HepG2 (cell line): ENCODE data around the gene ALDH3A1. TPM values are rescaled to one million over a fixed set of nuclear protein-coding genes. Genes with fewer than 3 reads are reported as not detected.

Source experiments
- ATAC-seq: fragments of 200-7000 bp; cut with Tn5 transposase; 3 replicates; pipeline ENCODE4 v1.9.1; 2020; ENCODE audit warnings: mild to moderate bottlenecking, moderate library complexity
- BruUV-seq: library from RNA; stranded (reverse); fragments of 400-500 nt; replicated peaks from 2 replicates; lab custom pipeline; 2021; lab: Mats Ljungman, UMichigan
- CTCF ChIA-PET: fragments of 300-600 bp; formaldehyde crosslinking; extraction: SDS; loops from one replicate; lab custom pipeline; 2021; ENCODE audit warnings: low total read pairs, inconsistent platforms, low intra/inter-chr PET ratio; lab: Yijun Ruan, JAX
- POLR2A ChIA-PET: fragments of 350-600 bp; sonication (Branson Sonifier 250); formaldehyde crosslinking; loops from one replicate; lab custom pipeline; 2020; ENCODE audit warnings: antibody characterized with exemption, inconsistent platforms; lab: Yijun Ruan, JAX
- DNase-seq: peaks from one replicate; pipeline ENCODE4 v3.0.0-alpha.2; 2015; ENCODE audit warnings: low spot score
- FAIRE-seq: peaks from 3 replicates; lab custom pipeline; 2011; peaks lifted over from hg19 to GRCh38; lab: Jason Lieb, UNC
- H2AFZ ChIP-seq: one replicate; pipeline ENCODE4 v1.6.1; 2011; ENCODE audit warnings: low read length, inconsistent platforms
- H3K27ac ChIP-seq: fragments of 300-600 bp; 3 replicates; pipeline ENCODE4 v1.8.0; 2011; ENCODE audit warnings: mixed run types, mild to moderate bottlenecking, mixed read lengths, low read length, inconsistent platforms; ENCODE audit not compliant: insufficient read depth; ENCODE audit errors: extremely low read length
- H3K27me3 ChIP-seq, 2 experiments: fragments of 200-600 bp in 1 of 2; 2 replicates in 1 of 2; 3 replicates in 1 of 2; pipeline versions ENCODE4 v1.6.0 to v1.8.0; 2011; ENCODE audit warnings: low read length in 2 of 2, mild to moderate bottlenecking in 2 of 2, moderate library complexity in 2 of 2, inconsistent platforms in 1 of 2; ENCODE audit not compliant: insufficient read depth in 2 of 2, control insufficient read depth in 1 of 2
- H3K36me3 ChIP-seq, 2 experiments: fragments of 200-600 bp in 1 of 2; replicated peaks in 1 of 2; 2 replicates in 1 of 2; 3 replicates in 1 of 2; pipeline versions ENCODE4 v1.5.1 to v1.8.0; 2011; ENCODE audit warnings: low read length in 2 of 2, inconsistent platforms in 1 of 2; ENCODE audit not compliant: insufficient read depth in 2 of 2, control insufficient read depth in 1 of 2
- H3K4me1 ChIP-seq: 2 replicates; pipeline ENCODE4 v1.5.1; 2012; ENCODE audit warnings: low read length, inconsistent platforms; ENCODE audit not compliant: insufficient read depth
- H3K4me2 ChIP-seq: 2 replicates; pipeline ENCODE4 v1.6.0; 2011; ENCODE audit warnings: low read depth, low read length, inconsistent platforms
- H3K4me3 ChIP-seq, 3 experiments: fragments of 200-600 bp in 1 of 3; sonication (generic), shearing (Covaris generic) in 1 of 3; replicated peaks in 1 of 3; 2 replicates each; pipeline ENCODE4 v1.5.1; 2011 to 2016; ENCODE audit warnings: low read length in 3 of 3, inconsistent platforms in 2 of 3, low read depth in 2 of 3, mild to moderate bottlenecking in 2 of 3, control low read depth in 1 of 3, mixed read lengths in 1 of 3; ENCODE audit not compliant: insufficient read depth in 1 of 3
- H3K79me2 ChIP-seq: one replicate; pipeline ENCODE4 v1.6.1; 2011; ENCODE audit warnings: low read length, inconsistent platforms; ENCODE audit not compliant: insufficient read depth
- H3K9ac ChIP-seq: 2 replicates; pipeline ENCODE4 v1.6.0; 2011; ENCODE audit warnings: mild to moderate bottlenecking, low read depth, low read length, inconsistent platforms; ENCODE audit not compliant: insufficient read depth
- H3K9me3 ChIP-seq: 2 replicates; pipeline ENCODE4 v1.5.1; 2012; ENCODE audit warnings: mild to moderate bottlenecking, low read length
- H4K20me1 ChIP-seq: 2 replicates; pipeline ENCODE4 v1.6.0; 2011; ENCODE audit warnings: inconsistent platforms, mild to moderate bottlenecking, low read length, moderate library complexity; ENCODE audit not compliant: insufficient read depth
- SALL2 ChIP-seq: sonication (generic); formaldehyde crosslinking; IDR thresholded peaks from 2 replicates; pipeline ENCODE4 v1.8.1; 2023; ENCODE audit warnings: mild to moderate bottlenecking, missing genetic modification reagents, inconsistent platforms
- ZNF33B ChIP-seq: sonication (generic); formaldehyde crosslinking; IDR thresholded peaks from 2 replicates; pipeline ENCODE4 v1.5.1; 2020; ENCODE audit warnings: mild to moderate bottlenecking, missing genetic modification reagents
- ZNF709 ChIP-seq: sonication (generic); formaldehyde crosslinking; IDR thresholded peaks from 2 replicates; pipeline ENCODE4 v1.5.0; 2020; ENCODE audit warnings: mild to moderate bottlenecking, missing genetic modification reagents
- ZSCAN22 ChIP-seq: sonication (generic); formaldehyde crosslinking; IDR thresholded peaks from 2 replicates; pipeline ENCODE4 v1.4.0; 2020; ENCODE audit warnings: mild to moderate bottlenecking, missing genetic modification reagents
- whole genome bisulfite sequencing: methylation state at CpG from one replicate; pipeline ENCODE4 v1.1.6; 2017; ENCODE audit warnings: low lambda C conversion rate; 5-methylcytosine and 5-hydroxymethylcytosine counted together
- in situ Hi-C: cut with HindIII; loops from 2 replicates; pipeline ENCODE4 v1.10.0; 2017; ENCODE audit warnings: low pct_unique_long_range_greater_than_20kb; ENCODE audit not compliant: extremely low pct_ligation_motif_present
- intact Hi-C: fragments of 100-400 bp; cut with micrococcal nuclease; formaldehyde crosslinking; loops from one replicate; pipeline ENCODE4 v1.10.0; 2022; ENCODE audit not compliant: unreplicated experiment
- polyA plus RNA-seq, 8 experiments: library from polyadenylated mRNA; depleted of rRNA in 3 of 8; stranded (reverse) in 7 of 8; unstranded in 1 of 8; fragments of >200 nt; fragmentation: Illumina TruSeq in 4 of 8; extraction: Trizol in 4 of 8; gene quantifications; 2 replicates each; pipeline versions ENCODE4 v1.2.1 to v1.2.3, GENCODE V29; 2011 to 2016; ENCODE audit warnings: low read depth in 4 of 8, missing spikeins in 1 of 8, mixed read lengths in 1 of 8; ENCODE audit not compliant: insufficient read depth in 1 of 8
- total RNA-seq, 5 experiments: library from RNA; depleted of rRNA; stranded (reverse); fragments of >200 nt; fragmentation: Illumina TruSeq; extraction: Trizol; gene quantifications; 2 replicates each; pipeline ENCODE4 v1.2.3, GENCODE V29; 2016; ENCODE audit warnings: low read depth in 1 of 5
- TF ChIP-seq, protein P1 (sequence below): sonication (generic); formaldehyde crosslinking; IDR thresholded peaks from 2 replicates; pipeline ENCODE4; 2020; ENCODE audit warnings: missing genetic modification reagents, mild to moderate bottlenecking, borderline replicate concordance
- TF ChIP-seq, protein P2 (sequence below): IDR thresholded peaks from 2 replicates; pipeline ENCODE4 v1.6.1; 2016; ENCODE audit warnings: low read depth, missing genetic modification reagents, missing compliant biosample characterization

Gene ALDH3A1
- total and polyA plus RNA-seq, 2 of the 13 experiments (the other 11 are each of a cell fraction or from before 2014, with no cell fraction given) = 0.07 to 0.62 TPM

DNA sequence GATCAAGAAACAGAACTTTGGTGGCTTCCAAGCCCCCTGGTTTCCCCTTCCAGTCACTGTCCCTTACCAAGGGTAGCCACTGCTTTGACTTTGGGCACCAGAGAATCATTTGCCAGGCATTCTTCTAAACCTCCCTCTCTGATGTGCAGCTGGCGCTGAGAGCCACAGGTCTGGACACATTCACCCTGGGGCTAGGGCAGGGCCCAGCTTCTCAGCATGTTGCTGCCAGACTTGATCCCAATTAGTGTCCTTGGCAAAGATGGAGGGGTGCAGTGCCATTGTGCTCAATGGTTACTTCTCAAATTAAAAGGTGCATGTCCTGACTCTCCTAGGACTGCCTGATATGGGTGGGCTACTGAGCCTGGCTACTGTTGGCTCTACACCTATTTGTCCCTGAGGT is 24.1 kb downstream of the ALDH3A1 start:
- no peak overlapping the region for H2AFZ ChIP-seq
- no peak overlapping the region for H3K4me3 ChIP-seq
- no peaks in the 10 kb centered on the region for H4K20me1 ChIP-seq
- no peaks in the 10 kb centered on the region for H3K36me3 ChIP-seq
- no peaks in the 10 kb centered on the region for H3K9me3 ChIP-seq
- no peak overlapping the region for H3K27ac ChIP-seq
- 100% methylated on average over 1 of the region's 1 CpG for WGBS
- no peaks in the 10 kb centered on the region for H3K79me2 ChIP-seq
- no peak for FAIRE-seq
- no peak for DNase-seq
- CTCF ChIA-PET = no interaction called here
- no peak for ATAC-seq
- H3K27me3 ChIP-seq = no peaks in the 10 kb centered on the region
- no peak overlapping the region for H3K4me2 ChIP-seq
- POLR2A ChIA-PET = no interaction called here
- peaks cover 54% of the 10 kb centered on the region for H3K4me1 ChIP-seq
- no peak for TF ChIP-seq ZNF33B (CRISPR knock-in tag)
- TF ChIP-seq, all 625 proteins: peak for 0
- intact Hi-C loops (loop anchor here (10.0 kb wide), 1 partner anchor 79 kb away; the partner anchor contains the start of gene ALDH3A2), in situ Hi-C loops (loop anchor here (25.0 kb wide), 1 partner anchor 212 kb away; no protein-coding TSS in a partner anchor)
- H3K9ac ChIP-seq = no peak overlapping the region
- no TSS peak for BruUV-seq

DNA sequence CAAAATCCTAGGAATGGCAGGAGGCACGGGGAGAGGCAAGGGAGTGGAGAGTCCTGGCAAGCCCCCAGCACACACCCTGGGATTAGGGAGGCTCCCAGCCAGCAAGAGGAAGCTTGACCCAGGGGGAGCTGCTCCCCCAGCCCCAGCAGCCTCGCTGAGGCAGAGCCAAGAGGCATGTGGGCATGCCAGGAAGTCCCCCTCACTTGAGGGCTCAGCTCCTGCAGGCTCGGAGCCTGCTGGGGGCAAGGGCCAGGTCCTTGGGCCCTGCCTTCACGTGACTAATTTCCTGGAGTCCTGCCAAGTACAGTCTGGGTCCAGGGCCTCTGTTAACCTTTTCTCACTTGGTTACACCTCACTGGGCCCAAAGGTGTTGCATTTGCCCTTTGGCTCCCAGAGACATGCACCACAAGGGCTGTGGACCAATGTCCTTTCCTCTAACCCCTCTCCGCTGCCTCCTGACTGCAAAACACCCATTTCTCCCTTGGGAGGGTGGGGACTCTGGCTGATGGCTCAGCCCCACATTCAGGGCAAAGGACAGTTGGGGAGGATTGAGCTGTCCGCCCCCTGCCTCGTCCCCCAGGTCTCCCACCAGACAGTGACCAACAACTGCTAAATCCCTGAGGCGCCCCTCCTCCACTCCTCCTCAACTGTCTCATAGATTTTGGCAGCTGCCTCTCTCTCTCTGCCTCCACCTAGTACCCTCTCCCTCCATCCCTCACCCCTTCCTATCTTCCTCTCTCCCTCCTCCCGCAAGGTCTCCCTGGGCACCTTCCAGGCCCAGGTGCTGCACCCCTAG is 27.3 kb downstream of the ALDH3A1 start:
- POLR2A ChIA-PET = interaction anchor here (0.9 to 1.9 kb wide), 3 partner anchors 10 to 73 kb away, joined by 3 to 7 read pairs (median 4); partner anchors contain the start of gene ALDH3A2
- H3K27ac ChIP-seq = peak overlapping the region; percentile 51
- in situ Hi-C loops (loop anchor here (25.0 kb wide), 1 partner anchor 209 kb away; no protein-coding TSS in a partner anchor), intact Hi-C loops (loop anchor here (10.0 kb wide), 1 partner anchor 76 kb away; the partner anchor contains the start of gene ALDH3A2)
- H3K4me1 ChIP-seq = peaks cover 63% of the 10 kb centered on the region
- H3K9ac ChIP-seq = no peak overlapping the region; the same call in 1 of the 2 replicates
- peak overlapping the region in 1 of 3 experiments; percentile 32; a peak in 2 of 6 replicates for H3K4me3 ChIP-seq
- DNase-seq (peak; percentile 68), FAIRE-seq (peak; percentile 93), ATAC-seq (peak; percentile 67)
- peak overlapping the region; percentile 57 for H3K4me2 ChIP-seq
- H4K20me1 ChIP-seq = no peaks in the 10 kb centered on the region
- no TSS peak for BruUV-seq
- no peaks in the 10 kb centered on the region for H3K36me3 ChIP-seq
- H3K9me3 ChIP-seq = no peaks in the 10 kb centered on the region
- H2AFZ ChIP-seq = no peak overlapping the region
- H3K27me3 ChIP-seq = peaks cover 0 to 2% of the 10 kb centered on the region in 2 experiments; a peak in 1 of 5 replicates
- no peaks in the 10 kb centered on the region for H3K79me2 ChIP-seq
- CTCF ChIA-PET = interaction anchor here (1.0 kb wide), 1 partner anchor 42 kb away, joined by 3 read pairs; no protein-coding TSS in a partner anchor
- WGBS = 13% methylated on average over 6 of the region's 9 CpGs
- TF ChIP-seq SALL2 (CRISPR knock-in tag) = no peak
- TF ChIP-seq, protein P1, sequence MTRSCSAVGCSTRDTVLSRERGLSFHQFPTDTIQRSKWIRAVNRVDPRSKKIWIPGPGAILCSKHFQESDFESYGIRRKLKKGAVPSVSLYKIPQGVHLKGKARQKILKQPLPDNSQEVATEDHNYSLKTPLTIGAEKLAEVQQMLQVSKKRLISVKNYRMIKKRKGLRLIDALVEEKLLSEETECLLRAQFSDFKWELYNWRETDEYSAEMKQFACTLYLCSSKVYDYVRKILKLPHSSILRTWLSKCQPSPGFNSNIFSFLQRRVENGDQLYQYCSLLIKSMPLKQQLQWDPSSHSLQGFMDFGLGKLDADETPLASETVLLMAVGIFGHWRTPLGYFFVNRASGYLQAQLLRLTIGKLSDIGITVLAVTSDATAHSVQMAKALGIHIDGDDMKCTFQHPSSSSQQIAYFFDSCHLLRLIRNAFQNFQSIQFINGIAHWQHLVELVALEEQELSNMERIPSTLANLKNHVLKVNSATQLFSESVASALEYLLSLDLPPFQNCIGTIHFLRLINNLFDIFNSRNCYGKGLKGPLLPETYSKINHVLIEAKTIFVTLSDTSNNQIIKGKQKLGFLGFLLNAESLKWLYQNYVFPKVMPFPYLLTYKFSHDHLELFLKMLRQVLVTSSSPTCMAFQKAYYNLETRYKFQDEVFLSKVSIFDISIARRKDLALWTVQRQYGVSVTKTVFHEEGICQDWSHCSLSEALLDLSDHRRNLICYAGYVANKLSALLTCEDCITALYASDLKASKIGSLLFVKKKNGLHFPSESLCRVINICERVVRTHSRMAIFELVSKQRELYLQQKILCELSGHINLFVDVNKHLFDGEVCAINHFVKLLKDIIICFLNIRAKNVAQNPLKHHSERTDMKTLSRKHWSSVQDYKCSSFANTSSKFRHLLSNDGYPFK (CRISPR knock-in tag) = peak; percentile 14; the same call in 1 of the 2 replicates
- TF ChIP-seq, protein P2, sequence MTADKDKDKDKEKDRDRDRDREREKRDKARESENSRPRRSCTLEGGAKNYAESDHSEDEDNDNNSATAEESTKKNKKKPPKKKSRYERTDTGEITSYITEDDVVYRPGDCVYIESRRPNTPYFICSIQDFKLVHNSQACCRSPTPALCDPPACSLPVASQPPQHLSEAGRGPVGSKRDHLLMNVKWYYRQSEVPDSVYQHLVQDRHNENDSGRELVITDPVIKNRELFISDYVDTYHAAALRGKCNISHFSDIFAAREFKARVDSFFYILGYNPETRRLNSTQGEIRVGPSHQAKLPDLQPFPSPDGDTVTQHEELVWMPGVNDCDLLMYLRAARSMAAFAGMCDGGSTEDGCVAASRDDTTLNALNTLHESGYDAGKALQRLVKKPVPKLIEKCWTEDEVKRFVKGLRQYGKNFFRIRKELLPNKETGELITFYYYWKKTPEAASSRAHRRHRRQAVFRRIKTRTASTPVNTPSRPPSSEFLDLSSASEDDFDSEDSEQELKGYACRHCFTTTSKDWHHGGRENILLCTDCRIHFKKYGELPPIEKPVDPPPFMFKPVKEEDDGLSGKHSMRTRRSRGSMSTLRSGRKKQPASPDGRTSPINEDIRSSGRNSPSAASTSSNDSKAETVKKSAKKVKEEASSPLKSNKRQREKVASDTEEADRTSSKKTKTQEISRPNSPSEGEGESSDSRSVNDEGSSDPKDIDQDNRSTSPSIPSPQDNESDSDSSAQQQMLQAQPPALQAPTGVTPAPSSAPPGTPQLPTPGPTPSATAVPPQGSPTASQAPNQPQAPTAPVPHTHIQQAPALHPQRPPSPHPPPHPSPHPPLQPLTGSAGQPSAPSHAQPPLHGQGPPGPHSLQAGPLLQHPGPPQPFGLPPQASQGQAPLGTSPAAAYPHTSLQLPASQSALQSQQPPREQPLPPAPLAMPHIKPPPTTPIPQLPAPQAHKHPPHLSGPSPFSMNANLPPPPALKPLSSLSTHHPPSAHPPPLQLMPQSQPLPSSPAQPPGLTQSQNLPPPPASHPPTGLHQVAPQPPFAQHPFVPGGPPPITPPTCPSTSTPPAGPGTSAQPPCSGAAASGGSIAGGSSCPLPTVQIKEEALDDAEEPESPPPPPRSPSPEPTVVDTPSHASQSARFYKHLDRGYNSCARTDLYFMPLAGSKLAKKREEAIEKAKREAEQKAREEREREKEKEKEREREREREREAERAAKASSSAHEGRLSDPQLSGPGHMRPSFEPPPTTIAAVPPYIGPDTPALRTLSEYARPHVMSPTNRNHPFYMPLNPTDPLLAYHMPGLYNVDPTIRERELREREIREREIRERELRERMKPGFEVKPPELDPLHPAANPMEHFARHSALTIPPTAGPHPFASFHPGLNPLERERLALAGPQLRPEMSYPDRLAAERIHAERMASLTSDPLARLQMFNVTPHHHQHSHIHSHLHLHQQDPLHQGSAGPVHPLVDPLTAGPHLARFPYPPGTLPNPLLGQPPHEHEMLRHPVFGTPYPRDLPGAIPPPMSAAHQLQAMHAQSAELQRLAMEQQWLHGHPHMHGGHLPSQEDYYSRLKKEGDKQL (CRISPR knock-in tag) = 0 out of 2 replicates have a peak, but pooled peaks have one; percentile 59
- no peak for TF ChIP-seq ZNF709 (CRISPR knock-in tag)
- TF ChIP-seq ZSCAN22 (CRISPR knock-in tag) = no peak; the same call in 1 of the 2 replicates
